ENCODE data around the gene RSPO4. TPM values are rescaled to one million over a fixed set of nuclear protein-coding genes. Genes with fewer than 3 reads are reported as not detected.

RSPO4 gene
- total RNA-seq, 1 experiment from 2014 or later = 6.7 TPM

- H3K56ac ChIP-seq (ENCODE audit: insufficient read length, low read depth, low read length) = no peak overlapping the region
- Mint-ChIP-seq H3K4me3 (no peak overlapping the region), H3K9me3 (no peaks in the 10 kb centered on the region), H3K36me3 (ENCODE audit: insufficient read depth in 1 of 3, low read depth in 3 of 3) (no peaks in the 10 kb centered on the region; a peak in 1 of 7 replicates), H3K27ac (no peak overlapping the region; a peak in 1 of 7 replicates), H3K27me3 (ENCODE audit: low read depth) (peaks cover 1% of the 10 kb centered on the region; the same call in 1 of the 2 replicates), H3K4me1 (peaks cover 13 to 25% of the 10 kb centered on the region in 2 experiments)
- H2BK120ac ChIP-seq (ENCODE audit: low read depth, low read length, poor library complexity, severe bottlenecking) = no peak overlapping the region
- no peaks in the 10 kb centered on the region for H3K23me2 ChIP-seq (ENCODE audit: insufficient read length, low read depth, low read length, poor library complexity, severe bottlenecking)
- no peak overlapping the region for H2BK15ac ChIP-seq (ENCODE audit: low read depth, low read length)
- no peak overlapping the region for H4K91ac ChIP-seq (ENCODE audit: insufficient read length, low read depth, low read length)
- H3K18ac ChIP-seq (ENCODE audit: insufficient read length, low read depth, low read length) = no peak overlapping the region
- no peaks in the 10 kb centered on the region for H3K79me2 ChIP-seq (ENCODE audit: insufficient read depth, low read length)
- H3K14ac ChIP-seq (ENCODE audit: insufficient read depth, low read length) = no peak overlapping the region
- H2BK5ac ChIP-seq (ENCODE audit: insufficient read length, low read length) = no peak overlapping the region
- H2AFZ ChIP-seq (ENCODE audit: low read length) = no peak overlapping the region
- H3T11ph ChIP-seq (ENCODE audit: low read length) = no peak overlapping the region
- no peaks in the 10 kb centered on the region for H3K27me3 ChIP-seq (ENCODE audit: insufficient read depth, low read length)
- TF ChIP-seq, protein P1, sequence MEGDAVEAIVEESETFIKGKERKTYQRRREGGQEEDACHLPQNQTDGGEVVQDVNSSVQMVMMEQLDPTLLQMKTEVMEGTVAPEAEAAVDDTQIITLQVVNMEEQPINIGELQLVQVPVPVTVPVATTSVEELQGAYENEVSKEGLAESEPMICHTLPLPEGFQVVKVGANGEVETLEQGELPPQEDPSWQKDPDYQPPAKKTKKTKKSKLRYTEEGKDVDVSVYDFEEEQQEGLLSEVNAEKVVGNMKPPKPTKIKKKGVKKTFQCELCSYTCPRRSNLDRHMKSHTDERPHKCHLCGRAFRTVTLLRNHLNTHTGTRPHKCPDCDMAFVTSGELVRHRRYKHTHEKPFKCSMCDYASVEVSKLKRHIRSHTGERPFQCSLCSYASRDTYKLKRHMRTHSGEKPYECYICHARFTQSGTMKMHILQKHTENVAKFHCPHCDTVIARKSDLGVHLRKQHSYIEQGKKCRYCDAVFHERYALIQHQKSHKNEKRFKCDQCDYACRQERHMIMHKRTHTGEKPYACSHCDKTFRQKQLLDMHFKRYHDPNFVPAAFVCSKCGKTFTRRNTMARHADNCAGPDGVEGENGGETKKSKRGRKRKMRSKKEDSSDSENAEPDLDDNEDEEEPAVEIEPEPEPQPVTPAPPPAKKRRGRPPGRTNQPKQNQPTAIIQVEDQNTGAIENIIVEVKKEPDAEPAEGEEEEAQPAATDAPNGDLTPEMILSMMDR (conservative IDR thresholded peaks at IDR 0.05) = no peak
- H3K27ac ChIP-seq (ENCODE audit: insufficient read length, low read depth, low read length) = no peak overlapping the region
- H3K23ac ChIP-seq (ENCODE audit: insufficient read length, low read depth, low read length) = no peak overlapping the region
- no peak overlapping the region for H4K8ac ChIP-seq (replicated peaks; ENCODE audit: insufficient read length, low read depth, low read length)
- H3K4me2 ChIP-seq (ENCODE audit: insufficient read depth, insufficient read length, low read length) = no peak overlapping the region
- no peak overlapping the region for H3K4ac ChIP-seq (ENCODE audit: low read depth, low read length)
- DNase-seq = no peak
- H3K9ac ChIP-seq (ENCODE audit: extremely low read depth, insufficient read length, low read length) = no peak overlapping the region
- no peaks in the 10 kb centered on the region for H3K9me3 ChIP-seq (ENCODE audit: control insufficient read depth, low read depth, low read length)
- no peaks in the 10 kb centered on the region for H3K4me1 ChIP-seq (ENCODE audit: insufficient read depth, low read length)
- no peaks in the 10 kb centered on the region for H3K79me1 ChIP-seq (ENCODE audit: insufficient read depth, low read depth, low read length, poor library complexity, severe bottlenecking)
- H4K5ac ChIP-seq (ENCODE audit: insufficient read length, low read depth, low read length) = no peak overlapping the region
- no peaks in the 10 kb centered on the region for H4K20me1 ChIP-seq (ENCODE audit: control insufficient read depth, insufficient read depth, insufficient read length)
- no peak overlapping the region for H2AK5ac ChIP-seq (ENCODE audit: insufficient read length, low read length)
- no peak overlapping the region for H2BK12ac ChIP-seq (ENCODE audit: insufficient read length, low read depth, low read length)
- WGBS (ENCODE audit: extremely low coverage, insufficient read length, low lambda C conversion rate) = no CpG with 5 or more reads among the region's 2 CpGs
- H2BK20ac ChIP-seq (ENCODE audit: low read depth, low read length, poor library complexity, severe bottlenecking) = no peak overlapping the region
Measured at GRCh38 chr20:961768-962167, 40.3 kb downstream of the RSPO4 start.

Data from H9 (cell line).